ENCODE measurements around the gene ARAP2.
A peak's percentile ranks its signal among the peaks of the same experiment; 100 is the strongest.

Gene ARAP2

GRCh38 chr4:36241771-36242170, 2.5 kb downstream of the ARAP2 start:
- Histone ChIP-seq H4K20me1 (ENCODE audit: insufficient read depth, low read length, poor library complexity, severe bottlenecking) (peaks cover 13% of the 10 kb centered on the region), H3K27me3 (ENCODE audit: insufficient read depth, low read length, poor library complexity, severe bottlenecking) (no peaks in the 10 kb centered on the region), H3K4me2 (ENCODE audit: low read depth, low read length, poor library complexity, severe bottlenecking) (peak overlapping the region; percentile 89), H3K9ac (ENCODE audit: low read depth, low read length, poor library complexity, severe bottlenecking) (peak overlapping the region; percentile 97), H3K4me3 (ENCODE audit: low read length, poor library complexity, severe bottlenecking) (peak overlapping the region; percentile 98), H3K9me3 (ENCODE audit: insufficient read depth, low read depth, low read length) (no peaks in the 10 kb centered on the region), H3K9me2 (replicated peaks; ENCODE audit: low read depth, low read length) (no peaks in the 10 kb centered on the region), H3K36me3 (ENCODE audit: insufficient read depth, low read length) (0 out of 2 replicates have a peak, but pooled peaks cover 4% of the 10 kb centered on the region), H3K4me1 (ENCODE audit: insufficient read depth, low read length, poor library complexity, severe bottlenecking) (peaks cover 64% of the 10 kb centered on the region), H3K79me2 (ENCODE audit: insufficient read depth, low read length) (peaks cover 65% of the 10 kb centered on the region), H2AFZ (ENCODE audit: low read length) (no peak overlapping the region), H3F3A (ENCODE audit: low read depth) (peaks cover 3% of the 10 kb centered on the region; the same call in 1 of the 2 replicates)
- TF ChIP-seq CTCF (conservative IDR thresholded peaks at IDR 0.05; ENCODE audit: low read length) (no peak), EZH2phosphoT487 (IDR thresholded peaks at IDR 0.05; ENCODE audit: borderline replicate concordance) (no peak)

- Histone ChIP-seq H3K36me3 (ENCODE audit: insufficient read depth, low read length) (0 out of 2 replicates have a peak, but pooled peaks cover 4% of the 10 kb centered on the region), H3K27me3 (ENCODE audit: insufficient read depth, low read length, poor library complexity, severe bottlenecking) (no peaks in the 10 kb centered on the region), H2AFZ (ENCODE audit: low read length) (no peak overlapping the region), H3K9ac (ENCODE audit: low read depth, low read length, poor library complexity, severe bottlenecking) (no peak overlapping the region), H3K9me2 (replicated peaks; ENCODE audit: low read depth, low read length) (no peaks in the 10 kb centered on the region), H3K9me3 (ENCODE audit: insufficient read depth, low read depth, low read length) (no peaks in the 10 kb centered on the region), H4K20me1 (ENCODE audit: insufficient read depth, low read length, poor library complexity, severe bottlenecking) (peaks cover 13% of the 10 kb centered on the region), H3K4me3 (ENCODE audit: low read length, poor library complexity, severe bottlenecking) (peak overlapping the region; percentile 44), H3F3A (ENCODE audit: low read depth) (peaks cover 3% of the 10 kb centered on the region; the same call in 1 of the 2 replicates), H3K4me1 (ENCODE audit: insufficient read depth, low read length, poor library complexity, severe bottlenecking) (peaks cover 64% of the 10 kb centered on the region), H3K79me2 (ENCODE audit: insufficient read depth, low read length) (peaks cover 92% of the 10 kb centered on the region), H3K4me2 (ENCODE audit: low read depth, low read length, poor library complexity, severe bottlenecking) (peak overlapping the region; percentile 64)
- no peak for TF ChIP-seq EZH2phosphoT487 (IDR thresholded peaks at IDR 0.05; ENCODE audit: borderline replicate concordance)
These were observed 6.7 kb downstream of the ARAP2 start for GRCh38 chr4:36237366-36238313.

- no peaks in the 10 kb centered on the region for H3K27me3 ChIP-seq (ENCODE audit: insufficient read depth, low read length, poor library complexity, severe bottlenecking)
- no peak overlapping the region for H3K4me2 ChIP-seq (ENCODE audit: low read depth, low read length, poor library complexity, severe bottlenecking)
- TF ChIP-seq EZH2phosphoT487 (IDR thresholded peaks at IDR 0.05; ENCODE audit: borderline replicate concordance) (no peak), CTCF (conservative IDR thresholded peaks at IDR 0.05; ENCODE audit: low read length) (no peak)
- peaks cover 13% of the 10 kb centered on the region for H4K20me1 ChIP-seq (ENCODE audit: insufficient read depth, low read length, poor library complexity, severe bottlenecking)
- H3K9me2 ChIP-seq (replicated peaks; ENCODE audit: low read depth, low read length), result no peaks in the 10 kb centered on the region
- no peak overlapping the region for H3K4me3 ChIP-seq (ENCODE audit: low read length, poor library complexity, severe bottlenecking)
- H2AFZ ChIP-seq (ENCODE audit: low read length), result no peak overlapping the region
- H3K9me3 ChIP-seq (ENCODE audit: insufficient read depth, low read depth, low read length), result no peaks in the 10 kb centered on the region
- peaks cover 90% of the 10 kb centered on the region for H3K79me2 ChIP-seq (ENCODE audit: insufficient read depth, low read length)
- H3K36me3 ChIP-seq (ENCODE audit: insufficient read depth, low read length), result 0 out of 2 replicates have a peak, but pooled peaks cover 4% of the 10 kb centered on the region
- peaks cover 3% of the 10 kb centered on the region; the same call in 1 of the 2 replicates for H3F3A ChIP-seq (ENCODE audit: low read depth)
- H3K4me1 ChIP-seq (ENCODE audit: insufficient read depth, low read length, poor library complexity, severe bottlenecking), result peaks cover 50% of the 10 kb centered on the region
- no peak overlapping the region for H3K9ac ChIP-seq (ENCODE audit: low read depth, low read length, poor library complexity, severe bottlenecking)
These were observed 8.2 kb downstream of the ARAP2 start for GRCh38 chr4:36236159-36236558.

Data from Loucy (cell line).